ENCODE results near the gene FOXI1. TPM values are rescaled to one million over a fixed set of nuclear protein-coding genes. Genes with fewer than 3 reads are reported as not detected.
A peak's percentile ranks its signal among the peaks of the same experiment; 100 is the strongest.
"Not testable (repeated sequence)": the region's sequence is repeated elsewhere in the genome, so short reads cannot be mapped to it uniquely, and the experiment has no call there.

Gene FOXI1
- total RNA-seq, 1 donor from 2014 or later = not detected

DNA sequence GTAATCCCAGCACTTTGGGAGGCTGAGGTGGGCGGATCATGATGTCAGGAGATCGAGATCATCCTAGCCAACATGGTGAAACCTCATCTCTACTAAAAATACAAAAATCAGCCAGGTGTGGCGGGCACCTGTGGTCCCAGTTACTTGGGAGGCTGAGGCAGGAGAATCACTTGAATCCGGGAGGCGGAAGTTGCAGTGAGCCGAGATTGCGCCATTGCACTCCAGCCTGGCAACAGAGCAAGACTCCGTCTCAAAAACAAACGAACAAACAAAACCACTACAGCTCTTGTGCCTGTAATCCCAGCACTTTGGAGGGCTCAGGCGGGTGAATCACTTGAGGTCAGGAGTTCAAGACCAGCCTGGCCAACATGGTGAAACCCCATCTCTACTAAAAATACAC, 11.4 kb upstream of the FOXI1 start:
- DNase-seq = not testable (repeated sequence)

DNA sequence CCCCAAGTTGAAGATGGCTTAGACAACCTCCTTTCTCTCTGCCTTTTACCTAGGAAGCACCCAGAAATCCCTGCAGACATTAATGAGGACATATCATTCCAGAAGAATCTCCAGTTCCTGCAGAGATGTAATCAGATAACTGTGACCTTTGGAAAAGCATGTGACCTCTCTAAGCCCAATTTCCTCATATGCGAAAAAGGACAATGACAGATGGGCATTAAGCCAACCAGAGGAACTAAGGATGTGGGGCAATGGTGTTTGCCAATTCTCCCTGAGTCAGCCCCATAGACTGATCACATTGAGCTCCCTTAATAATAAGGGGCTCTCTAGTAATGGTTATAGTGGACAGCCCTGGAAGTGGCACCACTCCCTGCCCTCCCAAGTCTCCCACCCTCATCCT, 10.1 kb upstream of the FOXI1 start:
- no peak for DNase-seq

DNA sequence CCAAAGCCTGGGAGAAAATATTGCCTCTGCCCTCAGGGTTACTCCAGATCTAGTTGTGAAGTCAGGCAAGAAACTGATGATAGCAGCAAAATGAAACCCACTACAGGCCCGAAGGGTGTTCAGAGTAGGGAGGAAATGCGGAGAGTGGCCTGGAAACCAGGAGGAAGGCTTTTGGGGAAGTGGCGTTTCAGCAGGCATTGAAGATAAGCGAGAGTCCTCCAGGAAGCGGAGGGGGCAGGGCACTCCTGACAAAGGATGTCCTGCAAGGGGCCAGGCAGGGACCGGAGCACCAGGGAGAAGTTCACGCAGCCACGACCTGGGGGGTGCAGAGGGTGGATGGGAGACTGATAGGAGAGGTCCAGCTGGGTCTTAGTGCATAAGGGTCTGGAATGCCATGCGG, 7.8 kb upstream of the FOXI1 start:
- no peak for DNase-seq

DNA sequence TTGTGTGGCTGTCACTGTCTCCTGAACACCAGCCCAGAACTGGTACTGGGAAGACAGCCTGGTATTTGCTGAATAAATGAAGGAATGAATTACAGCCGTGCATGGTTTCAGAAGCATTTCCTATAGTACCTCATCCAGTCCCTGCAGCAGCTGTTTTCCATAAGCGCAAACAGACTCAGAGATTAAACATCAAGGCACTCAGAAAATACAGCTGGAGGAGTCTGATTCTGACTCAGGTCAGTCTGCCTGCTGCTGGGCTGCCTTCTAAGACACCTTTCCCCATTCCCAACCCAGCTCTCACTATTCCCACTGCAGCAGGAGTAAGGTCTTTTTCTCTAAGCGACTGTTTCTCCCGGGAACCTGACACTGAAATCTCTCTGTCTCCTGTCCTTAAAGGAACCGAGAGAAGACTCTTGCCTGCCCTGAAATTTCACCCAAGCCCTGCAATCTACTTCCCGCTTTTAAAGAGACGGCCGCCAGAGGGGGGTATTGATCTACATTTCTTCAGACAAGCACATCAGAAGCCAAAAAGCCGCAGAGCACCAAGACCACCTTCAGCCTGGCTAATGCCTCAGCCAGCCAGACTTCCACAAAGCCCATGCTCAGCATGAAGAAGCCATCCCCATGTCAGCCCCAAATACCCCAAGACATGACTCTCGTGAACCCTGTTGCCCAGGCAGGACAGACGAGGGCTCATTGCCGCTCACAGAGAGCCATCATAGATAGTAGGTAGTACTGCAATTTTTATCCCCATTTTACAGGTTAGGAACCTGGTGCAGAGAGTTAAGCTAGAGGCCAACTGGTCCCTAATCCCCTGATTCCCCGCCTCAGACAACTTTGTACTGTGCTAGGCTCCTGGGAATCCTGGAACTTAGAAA, 5.4 kb upstream of the FOXI1 start:
- peak; percentile 43 for DNase-seq

DNA sequence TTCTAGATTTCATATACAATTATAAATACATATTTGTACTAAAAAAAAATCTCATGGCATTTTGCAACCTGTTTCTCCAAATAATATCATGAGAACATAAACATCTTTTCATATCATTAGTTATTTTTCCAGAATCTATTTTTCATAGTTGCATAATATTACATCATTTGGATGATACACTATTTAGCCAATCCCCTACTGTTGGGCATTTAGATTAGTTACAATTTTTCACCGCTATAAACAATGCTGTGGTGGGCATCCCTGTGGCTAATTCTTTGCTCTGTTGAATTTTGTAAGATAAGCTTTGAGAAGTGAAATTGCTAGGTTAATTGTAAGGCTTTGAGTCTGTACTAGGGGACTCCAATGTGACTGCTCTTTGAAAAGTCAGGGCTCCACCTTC, 2.2 kb upstream of the FOXI1 start:
- no peak for DNase-seq

DNA sequence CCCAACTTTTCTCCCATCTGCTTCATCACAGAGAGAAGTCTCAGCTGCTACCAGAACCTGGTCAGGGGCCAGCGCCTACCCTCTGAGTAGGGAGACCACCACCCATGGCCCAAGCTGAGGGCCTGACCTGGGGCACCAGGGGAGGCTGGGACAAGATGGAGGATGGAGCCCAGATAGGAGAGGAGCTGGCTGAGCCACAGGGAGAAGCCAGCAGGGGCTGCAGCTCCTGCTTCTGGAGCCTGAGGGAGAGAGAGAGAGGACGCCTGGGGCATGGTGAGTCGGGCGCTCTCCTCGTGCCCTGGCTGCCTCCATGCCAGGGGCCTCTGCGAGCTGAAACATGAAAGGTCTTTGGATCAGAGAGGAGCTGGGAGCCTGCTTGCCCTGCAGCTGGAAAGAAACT, 1.4 kb upstream of the FOXI1 start:
- DNase-seq = no peak

DNA sequence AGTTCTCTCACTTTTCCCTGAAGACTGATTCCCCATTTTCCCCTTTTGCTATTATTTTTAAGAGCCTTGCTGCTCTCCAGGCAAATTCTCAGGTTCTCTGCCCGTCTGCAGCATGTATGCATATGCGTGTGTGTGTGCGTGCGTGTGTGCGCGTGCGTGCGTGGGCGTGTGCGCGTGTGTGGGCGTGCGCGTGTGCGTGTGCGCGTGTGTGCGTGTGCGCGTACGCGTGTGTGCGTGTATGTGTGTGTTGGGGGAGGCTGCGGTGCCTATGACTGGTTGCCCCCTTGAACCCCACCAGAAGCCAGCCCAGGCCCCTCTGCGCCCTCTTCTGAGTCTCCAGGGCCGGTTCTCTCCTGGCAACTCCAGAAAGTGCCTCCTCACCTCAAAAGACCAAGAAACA, 987 bp upstream of the FOXI1 start:
- no peak for DNase-seq

DNA sequence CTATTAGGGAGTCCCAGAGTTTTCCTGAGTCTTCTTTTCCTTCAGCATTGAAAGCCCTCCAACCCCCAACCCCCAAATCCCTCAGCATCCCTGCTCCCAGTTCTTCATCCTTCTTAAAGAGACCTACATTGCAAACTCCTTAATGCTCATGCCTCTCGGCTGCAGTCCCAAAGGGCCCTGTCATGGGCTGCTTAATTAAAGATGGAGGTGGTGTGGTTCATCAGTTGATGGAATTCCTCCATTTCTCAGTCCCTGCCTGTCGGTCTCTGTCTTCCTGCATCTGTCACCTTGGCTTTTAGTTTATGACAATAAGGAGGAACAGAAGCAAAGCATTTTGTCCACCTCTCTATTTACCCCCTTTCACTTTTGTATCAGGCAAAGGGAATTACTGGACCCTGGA, 2.0 kb downstream of the FOXI1 start:
- no peak for DNase-seq

DNA sequence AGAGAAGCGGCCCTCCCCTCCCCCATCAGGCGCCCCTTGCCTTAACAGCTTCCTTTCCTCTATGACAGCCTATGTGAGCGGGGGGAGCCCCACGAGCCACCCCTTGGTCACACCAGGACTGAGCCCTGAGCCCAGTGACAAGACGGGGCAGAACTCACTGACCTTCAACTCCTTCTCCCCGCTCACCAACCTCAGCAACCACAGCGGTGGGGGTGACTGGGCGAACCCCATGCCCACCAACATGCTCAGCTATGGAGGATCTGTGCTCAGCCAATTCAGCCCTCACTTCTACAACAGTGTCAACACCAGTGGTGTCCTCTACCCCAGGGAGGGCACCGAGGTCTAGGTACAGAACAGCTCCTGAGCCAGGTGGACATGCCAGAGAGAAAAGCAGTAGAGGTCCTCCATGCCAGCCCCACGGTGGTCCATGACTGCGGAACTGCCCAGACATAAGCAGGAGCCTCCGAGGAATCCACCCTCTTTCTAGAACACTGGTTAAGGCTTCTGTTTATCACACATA, 2.6 kb downstream of the FOXI1 start:
- DNase-seq = no peak

DNA sequence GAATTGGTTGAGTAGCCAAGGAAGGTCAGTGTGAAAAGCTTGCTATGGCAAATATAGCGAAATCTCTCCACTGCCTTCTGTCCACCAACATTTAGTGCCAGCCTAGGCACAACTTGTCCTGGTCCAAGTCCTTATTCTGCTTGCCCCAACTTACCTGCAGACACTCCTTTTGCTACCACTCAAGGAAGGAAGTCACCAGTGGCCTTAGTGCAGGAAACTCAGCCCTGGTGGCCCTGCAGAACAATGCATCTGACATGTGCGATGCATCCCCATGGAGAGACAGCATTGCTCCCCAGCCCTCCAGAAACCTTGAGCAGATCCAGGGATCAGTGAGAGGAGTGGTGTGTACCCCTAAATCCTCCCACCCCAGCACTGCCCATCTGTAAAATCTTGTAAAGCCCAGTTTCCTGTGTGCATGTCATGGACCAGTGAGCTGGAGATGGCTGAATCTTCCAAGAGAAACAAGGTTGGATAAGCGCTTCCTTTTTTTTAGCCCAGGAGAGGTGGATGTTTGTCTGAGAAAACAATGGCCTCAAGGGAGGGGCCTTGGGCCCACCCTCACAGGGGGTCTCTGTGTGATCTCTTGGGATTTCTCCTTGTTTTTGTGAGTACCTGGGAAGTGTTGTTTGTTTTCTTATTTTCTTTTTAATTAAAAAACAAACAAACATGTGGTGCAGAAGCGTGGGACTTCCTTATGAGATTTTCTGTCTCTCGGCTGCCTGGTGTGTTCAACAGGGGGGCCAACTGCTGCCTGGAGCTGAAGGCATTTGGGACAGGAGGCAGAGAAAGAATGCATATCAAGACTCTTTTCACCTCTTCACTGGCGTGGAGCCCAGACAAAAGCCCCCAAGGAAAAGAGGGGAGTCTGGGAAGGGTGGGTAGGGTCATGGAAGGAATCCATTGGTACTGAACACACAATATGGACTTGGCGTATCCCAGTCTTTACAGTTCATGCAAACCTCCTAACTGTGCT, 3.6 kb downstream of the FOXI1 start:
- no peak for DNase-seq

DNA sequence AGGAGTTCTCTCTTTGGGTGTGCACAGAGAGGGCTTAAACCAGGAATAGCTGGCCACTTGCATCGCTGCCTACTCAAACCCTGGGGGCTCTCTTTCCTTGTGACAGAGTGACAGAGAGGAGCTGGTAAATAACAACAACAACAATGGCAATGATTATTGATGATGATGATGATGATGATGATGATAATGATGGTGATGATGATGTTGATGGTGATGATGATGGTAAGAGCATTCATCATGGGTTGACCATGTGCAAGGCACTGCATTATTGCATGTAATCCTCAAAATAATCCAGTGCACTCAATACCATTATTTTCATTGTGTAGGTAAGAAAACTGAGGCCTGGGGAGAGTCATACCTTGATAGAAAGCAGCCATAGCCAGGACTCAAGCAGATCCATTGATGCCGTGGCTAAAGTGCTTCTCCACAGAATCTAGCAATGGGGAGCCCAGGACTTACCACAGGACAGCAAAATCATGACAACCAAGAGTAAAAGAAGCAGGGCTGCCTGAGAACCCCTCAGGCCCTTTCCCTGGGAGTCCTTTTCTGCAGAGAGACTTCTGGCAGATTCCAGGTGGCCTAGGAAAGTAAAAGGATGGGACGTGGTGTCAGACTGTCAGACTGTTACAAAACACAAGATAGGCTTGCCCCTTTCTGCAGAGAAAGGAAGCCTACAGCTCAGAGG, 4.8 kb downstream of the FOXI1 start:
- no peak for DNase-seq

DNA sequence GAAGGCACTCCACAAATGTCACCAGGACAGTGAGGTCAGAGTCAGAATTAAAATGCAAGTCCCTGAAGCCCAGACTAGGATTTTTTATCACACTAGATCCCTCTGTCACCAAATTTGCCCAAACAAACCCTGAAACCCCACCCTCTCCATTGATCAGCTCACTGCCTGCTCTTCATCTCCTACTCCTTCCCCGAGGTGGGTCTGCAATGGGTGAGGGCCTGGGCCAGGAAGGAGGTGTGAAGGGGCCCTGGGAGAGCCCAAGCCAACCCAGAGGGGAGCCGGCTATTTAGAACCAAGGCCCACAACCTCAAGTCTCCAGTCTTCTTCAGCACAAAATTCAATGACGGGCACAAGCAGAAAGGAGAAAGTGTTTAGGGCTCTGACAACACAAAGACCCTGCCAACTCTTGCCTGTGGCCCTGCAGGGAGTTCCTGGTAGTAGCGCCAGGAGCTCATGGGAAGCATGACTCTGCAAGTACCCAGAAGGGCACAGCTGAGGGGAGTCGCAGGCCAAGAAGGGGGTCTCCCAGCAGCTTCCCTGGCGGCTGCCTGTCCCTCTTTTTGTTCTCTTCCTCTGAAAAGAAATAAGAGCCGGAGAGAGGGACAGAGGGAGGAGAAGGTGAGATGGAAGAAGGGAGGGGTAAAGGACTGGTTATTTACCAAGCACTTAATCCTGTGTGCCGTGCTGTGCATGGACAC, 5.5 kb downstream of the FOXI1 start:
- no peak for DNase-seq

DNA sequence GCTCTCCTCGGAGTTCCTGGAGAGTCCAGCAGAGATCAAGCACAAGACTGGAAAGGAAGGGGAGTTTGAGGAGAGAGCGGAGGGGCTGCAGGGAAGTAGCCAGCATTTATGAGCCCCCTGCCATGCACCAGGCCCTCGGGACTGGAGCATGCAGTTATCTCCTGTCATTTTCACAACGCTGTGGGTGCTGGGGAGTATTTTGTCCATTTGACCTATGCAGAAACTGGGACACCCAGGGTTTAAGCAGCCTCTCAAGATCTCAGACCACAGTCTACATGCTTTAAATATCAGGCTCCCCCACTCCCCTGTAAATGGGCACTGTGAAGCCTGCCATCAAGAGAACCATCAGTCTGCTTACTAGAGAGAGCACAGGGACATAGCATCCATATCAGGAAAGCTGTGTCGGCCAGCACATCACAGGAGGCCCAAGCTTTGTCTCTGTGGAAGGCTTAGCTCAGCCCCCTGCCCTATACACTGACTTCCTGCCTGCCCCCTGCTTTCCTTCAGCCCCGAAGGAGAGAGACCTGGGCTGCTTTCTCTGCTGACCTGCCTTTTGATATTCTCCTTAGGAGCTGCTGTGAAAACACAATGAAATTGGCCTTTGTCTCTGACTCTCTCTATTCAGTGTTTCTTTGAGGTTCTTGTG, 7.3 kb downstream of the FOXI1 start:
- no peak for DNase-seq

DNA sequence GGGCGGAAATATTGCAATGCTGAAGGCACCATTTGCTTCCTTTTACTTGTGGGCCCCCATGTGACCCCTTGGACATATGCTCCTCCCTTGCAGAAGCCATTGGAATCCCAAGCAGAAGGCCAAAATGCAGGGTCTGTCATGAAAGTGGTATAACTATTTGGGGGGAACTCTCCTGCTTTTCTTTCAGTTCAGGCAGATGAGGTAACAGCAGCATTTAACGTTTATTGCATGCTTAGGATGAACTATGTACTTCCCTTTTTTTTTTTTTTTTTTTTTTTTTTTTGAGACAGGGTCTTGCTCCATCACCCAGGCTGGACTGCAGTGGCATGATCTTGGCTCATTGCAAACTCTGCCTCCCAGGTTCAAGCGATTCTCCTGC, 7.8 kb downstream of the FOXI1 start:
- no peak for DNase-seq

DNA sequence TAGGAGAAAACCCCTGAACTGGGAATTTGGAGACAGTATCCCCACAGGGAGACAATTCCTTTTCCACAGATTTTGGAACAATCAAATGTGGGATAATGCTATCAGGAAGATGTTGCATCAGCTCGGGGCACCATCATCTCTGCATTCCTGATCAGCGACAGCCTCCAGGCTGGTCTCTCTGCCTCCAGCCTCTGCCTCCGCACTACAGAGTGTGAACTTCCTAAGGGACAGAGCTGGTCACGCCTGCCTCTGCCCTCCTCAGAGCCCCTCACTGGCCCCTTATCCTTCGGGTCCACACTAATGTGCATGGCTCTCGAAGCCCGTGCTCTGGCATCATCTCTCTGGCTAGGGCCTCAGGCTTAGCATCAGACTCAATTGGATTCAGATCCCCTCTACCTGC, 8.6 kb downstream of the FOXI1 start:
- DNase-seq = no peak

DNA sequence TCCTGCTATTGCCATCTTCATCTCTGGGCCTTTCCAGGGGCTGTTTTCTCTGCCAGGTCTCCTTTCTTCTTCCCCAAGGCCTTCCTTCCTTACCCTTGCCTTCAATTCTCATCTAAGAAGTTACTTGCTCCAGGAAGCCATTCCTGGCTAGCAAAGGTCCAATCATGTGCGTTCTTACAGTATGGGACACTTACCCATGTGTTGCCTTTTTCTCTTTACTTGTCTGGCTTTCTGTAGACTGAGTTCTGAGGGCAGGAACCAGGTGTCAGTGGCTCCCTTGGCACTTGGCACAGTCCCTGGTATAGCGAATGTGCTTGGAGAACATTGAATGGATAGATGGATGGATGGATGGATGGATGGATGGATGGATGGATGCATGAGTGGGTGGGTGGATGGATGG, 10.2 kb downstream of the FOXI1 start:
- DNase-seq = no peak

DNA sequence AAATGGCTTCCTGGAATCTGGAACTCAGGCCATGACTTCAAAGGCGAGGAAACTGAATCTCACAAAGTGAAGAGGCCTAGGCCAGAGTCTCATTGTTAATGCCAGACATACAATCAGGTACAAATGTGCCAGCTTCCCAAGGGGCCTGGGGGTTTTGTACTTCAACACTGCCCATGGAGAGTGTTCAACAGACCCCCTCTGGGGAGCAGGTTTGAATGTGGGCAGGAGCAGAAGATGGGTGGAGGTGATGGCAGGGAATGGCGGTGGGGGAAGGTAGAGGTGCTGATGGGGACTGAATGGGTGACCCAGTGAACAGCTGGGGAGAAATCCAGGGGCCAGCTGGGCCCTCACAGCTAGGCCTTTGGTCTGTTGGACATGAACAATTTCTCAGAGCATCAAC, 12.0 kb downstream of the FOXI1 start:
- DNase-seq = no peak

DNA sequence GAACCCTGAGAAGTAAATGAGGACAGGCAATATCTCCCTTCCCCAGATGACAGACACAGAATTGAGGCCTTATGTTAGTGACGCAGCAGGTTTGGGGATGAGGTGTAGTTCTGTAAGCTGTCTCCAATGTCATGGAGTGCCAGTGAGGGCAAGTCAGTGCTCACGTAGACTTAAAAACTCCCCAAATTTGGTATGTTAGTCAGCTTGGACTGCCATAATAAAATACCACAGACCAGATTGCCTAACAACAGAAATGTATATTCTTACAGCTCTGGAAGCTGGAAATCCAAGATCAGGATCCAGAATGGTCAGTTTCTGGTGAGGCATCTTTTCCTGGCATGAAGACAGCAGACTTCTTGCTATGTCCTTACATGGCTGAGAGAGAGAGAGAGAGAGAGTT, 14.9 kb downstream of the FOXI1 start:
- DNase-seq = no peak

DNA sequence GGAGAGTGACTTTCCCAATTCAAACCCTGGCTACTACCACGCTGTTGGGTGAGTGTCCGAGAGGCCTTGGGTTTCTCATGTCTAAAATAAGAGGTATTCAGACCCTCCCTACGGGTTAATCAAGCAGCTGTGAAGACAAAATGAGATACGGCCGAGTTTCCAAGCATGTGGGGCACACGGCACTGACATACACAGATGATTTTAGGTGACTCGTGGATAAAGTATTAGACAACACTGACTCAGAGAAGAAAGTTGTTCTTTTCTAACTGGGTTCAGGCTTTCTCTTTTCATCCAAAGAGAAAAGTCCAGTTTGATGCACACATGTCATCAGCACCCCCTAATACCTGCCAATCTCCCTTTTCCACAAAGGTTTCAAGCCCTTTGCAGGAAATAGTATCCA, 15.6 kb downstream of the FOXI1 start:
- no peak for DNase-seq

DNA sequence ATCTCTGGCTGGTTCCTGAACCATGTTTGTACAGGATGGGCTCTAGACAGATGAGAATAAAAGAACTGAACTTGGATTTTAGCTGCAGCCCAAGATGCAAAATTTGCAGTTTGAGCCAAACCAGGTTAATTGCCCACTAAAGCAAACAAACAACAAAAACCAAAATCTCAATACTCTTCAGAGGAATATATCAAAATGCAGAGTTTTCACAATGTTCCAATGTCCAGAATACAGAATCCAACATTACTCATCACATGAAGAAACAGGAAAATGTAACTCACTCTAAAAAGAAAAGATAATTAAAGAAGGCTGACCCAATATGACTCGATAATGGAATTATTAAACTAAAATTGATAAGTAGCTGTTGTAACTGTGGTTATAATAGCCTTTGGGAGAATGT, 20.4 kb downstream of the FOXI1 start:
- DNase-seq = no peak

DNA sequence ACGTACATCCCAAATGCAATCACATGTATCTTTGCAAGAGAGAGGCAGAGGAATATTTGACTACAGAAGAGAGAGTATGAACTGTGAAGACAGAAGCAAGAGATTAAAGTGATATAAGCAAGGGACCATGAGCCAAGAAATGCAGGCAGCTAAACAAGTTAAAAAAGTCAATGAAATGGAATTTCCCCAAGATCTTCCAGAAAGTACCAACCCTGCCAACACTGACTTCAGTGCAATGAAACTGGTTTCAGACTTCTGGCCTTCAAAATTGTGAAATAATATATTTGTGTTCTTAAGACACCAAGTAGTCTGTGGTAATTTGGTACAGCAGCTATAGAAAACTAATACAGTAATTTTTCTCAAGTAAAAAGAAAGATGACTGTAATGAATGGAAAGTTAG, 20.9 kb downstream of the FOXI1 start:
- no peak for DNase-seq

DNA sequence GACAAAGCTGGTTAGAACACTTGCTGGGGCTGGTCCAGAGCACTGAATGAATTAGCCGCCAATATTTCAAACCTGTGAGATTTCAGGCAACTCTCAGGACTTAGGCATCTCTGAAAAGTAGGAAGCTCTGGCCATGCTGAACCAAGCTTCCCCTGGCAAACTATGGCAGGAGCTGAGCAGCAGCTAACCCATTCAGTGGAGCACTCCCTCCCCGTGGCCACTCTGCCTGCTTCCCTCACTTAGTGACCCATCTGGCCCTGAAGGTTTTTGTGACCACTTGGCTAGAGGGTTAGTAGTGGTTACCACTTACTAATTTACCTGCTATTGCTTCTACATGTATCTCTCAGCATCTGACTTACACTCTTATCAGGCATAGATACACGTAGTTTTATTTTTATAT, 25.5 kb downstream of the FOXI1 start:
- DNase-seq = no peak

All from occipital lobe (tissue), 2 donors.